Smooth muscle cell (in vitro differentiated cells): ENCODE results near the gene AKNA. TPM values are rescaled to one million over a fixed set of nuclear protein-coding genes. Genes with fewer than 3 reads are reported as not detected.

Experiments
- DNase-seq: peaks from one replicate; lab custom pipeline; 2025; ENCODE audit not compliant: unreplicated experiment; lab: John Stamatoyannopoulos, UW
- H2AFZ ChIP-seq: fragments of 200-600 bp; sonication (generic); 2 replicates; pipeline ENCODE4 v1.6.0; 2016; ENCODE audit warnings: antibody characterized with exemption, low read depth, mild to moderate bottlenecking
- H3F3A ChIP-seq: fragments of 200-600 bp; sonication (generic); 2 replicates; pipeline ENCODE4 v1.6.0; 2017; ENCODE audit warnings: antibody characterized with exemption, low read depth
- H3K27ac ChIP-seq: fragments of 200-600 bp; sonication (generic); 2 replicates; pipeline ENCODE4 v1.5.1; 2016; ENCODE audit warnings: low read depth, mild to moderate bottlenecking
- H3K27me3 ChIP-seq: fragments of 200-600 bp; sonication (generic); 2 replicates; pipeline ENCODE4 v1.6.1; 2016; ENCODE audit warnings: low read depth, mild to moderate bottlenecking
- H3K36me3 ChIP-seq: fragments of 200-600 bp; sonication (generic); 2 replicates; pipeline ENCODE4 v1.5.1; 2016; ENCODE audit warnings: low read depth
- H3K4me1 ChIP-seq: fragments of 200-600 bp; sonication (generic); 2 replicates; pipeline ENCODE4 v1.5.1; 2016; ENCODE audit warnings: low read depth
- H3K4me2 ChIP-seq: fragments of 200-600 bp; sonication (generic); 2 replicates; pipeline ENCODE4 v1.6.0; 2016; ENCODE audit warnings: mild to moderate bottlenecking
- H3K4me3 ChIP-seq: fragments of 200-600 bp; sonication (generic); 2 replicates; pipeline ENCODE4 v1.5.1; 2016; ENCODE audit warnings: mild to moderate bottlenecking
- H3K79me2 ChIP-seq: fragments of 200-600 bp; sonication (generic); 2 replicates; pipeline ENCODE4 v1.6.0; 2016; ENCODE audit warnings: low read depth, mild to moderate bottlenecking
- H3K9ac ChIP-seq: fragments of 200-600 bp; sonication (generic); 2 replicates; pipeline ENCODE4 v1.6.0; 2016; ENCODE audit warnings: low read depth
- H3K9me3 ChIP-seq: fragments of 200-600 bp; sonication (generic); replicated peaks from 2 replicates; pipeline ENCODE4 v1.5.1; 2016; ENCODE audit warnings: low read depth
- H4K20me1 ChIP-seq: fragments of 200-600 bp; sonication (generic); 2 replicates; pipeline ENCODE4 v1.6.0; 2016; ENCODE audit warnings: low read depth
- WGBS: methylation state at CpG from one replicate; pipeline ENCODE4 v1.1.7; 2016; ENCODE audit warnings: low lambda C conversion rate; 5-methylcytosine and 5-hydroxymethylcytosine counted together
- polyA plus RNA-seq: library from polyadenylated mRNA; unstranded; fragments of >200 nt; fragmentation: Nextera tagmentation; extraction: Ambion mirVana; gene quantifications from 2 replicates; pipeline ENCODE4 v1.2.1, GENCODE V29; 2016
- total RNA-seq: library from RNA; depleted of rRNA; stranded (reverse); fragments of >200 nt; gene quantifications from 2 replicates; pipeline ENCODE4 v1.2.3, GENCODE V29; 2014
- TF ChIP-seq, protein P1 (sequence below): fragments of 200-600 bp; sonication (generic); IDR thresholded peaks from 2 replicates; pipeline ENCODE4 v1.5.1; 2017; ENCODE audit warnings: borderline replicate concordance, mild to moderate bottlenecking, antibody characterized with exemption; ENCODE audit not compliant: insufficient read depth, poor library complexity, severe bottlenecking

The AKNA gene
- total and polyA plus RNA-seq, 2 experiments from 2014 or later = 3.2 to 4.7 TPM

DNA sequence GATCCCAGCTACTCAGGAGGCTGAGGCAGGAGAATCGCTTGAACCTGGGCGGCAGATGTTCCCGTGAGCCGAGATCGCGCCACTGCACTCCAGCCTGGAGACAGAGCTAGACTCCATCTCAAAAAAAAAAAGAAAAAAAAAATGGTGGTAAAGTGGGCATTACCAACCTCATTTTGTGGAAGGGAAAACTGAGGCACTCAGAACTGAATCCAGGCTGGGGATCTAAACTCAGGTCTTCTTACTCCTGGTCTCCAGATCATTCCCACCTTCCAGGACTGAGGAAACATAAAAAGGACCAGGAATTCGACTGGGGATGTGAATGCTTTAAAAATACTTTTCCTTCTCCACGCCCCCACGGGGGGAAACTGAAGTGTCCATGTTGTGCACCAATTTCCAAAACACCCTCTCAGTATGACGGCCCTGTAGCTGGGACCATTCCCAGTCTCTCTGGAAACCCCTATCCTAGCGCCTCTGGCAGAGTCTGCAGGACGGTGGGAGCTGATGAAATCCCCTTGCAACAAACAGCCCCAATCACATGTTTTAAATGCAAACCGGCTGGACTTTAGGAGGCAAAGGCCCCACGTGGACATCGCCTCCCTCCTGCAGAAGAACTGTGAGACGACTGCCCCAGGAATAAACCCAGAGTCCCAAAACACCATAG is 8.9 kb upstream of the AKNA start:
- no peak overlapping the region for H3K9ac ChIP-seq
- no peaks in the 10 kb centered on the region for H3K9me3 ChIP-seq
- H2AFZ ChIP-seq = no peak overlapping the region
- H4K20me1 ChIP-seq = no peaks in the 10 kb centered on the region
- H3K27me3 ChIP-seq = no peaks in the 10 kb centered on the region
- 48% methylated on average over 16 of the region's 16 CpGs for whole genome bisulfite sequencing
- H3K27ac ChIP-seq = peak overlapping the region; percentile 60
- DNase-seq = peak; percentile 9
- H3F3A ChIP-seq = peaks cover 14% of the 10 kb centered on the region
- H3K4me1 ChIP-seq = peaks cover 8% of the 10 kb centered on the region
- H3K36me3 ChIP-seq = no peaks in the 10 kb centered on the region
- peak overlapping the region; percentile 83 for H3K4me2 ChIP-seq
- peaks cover 27% of the 10 kb centered on the region for H3K79me2 ChIP-seq
- TF ChIP-seq, protein P1, sequence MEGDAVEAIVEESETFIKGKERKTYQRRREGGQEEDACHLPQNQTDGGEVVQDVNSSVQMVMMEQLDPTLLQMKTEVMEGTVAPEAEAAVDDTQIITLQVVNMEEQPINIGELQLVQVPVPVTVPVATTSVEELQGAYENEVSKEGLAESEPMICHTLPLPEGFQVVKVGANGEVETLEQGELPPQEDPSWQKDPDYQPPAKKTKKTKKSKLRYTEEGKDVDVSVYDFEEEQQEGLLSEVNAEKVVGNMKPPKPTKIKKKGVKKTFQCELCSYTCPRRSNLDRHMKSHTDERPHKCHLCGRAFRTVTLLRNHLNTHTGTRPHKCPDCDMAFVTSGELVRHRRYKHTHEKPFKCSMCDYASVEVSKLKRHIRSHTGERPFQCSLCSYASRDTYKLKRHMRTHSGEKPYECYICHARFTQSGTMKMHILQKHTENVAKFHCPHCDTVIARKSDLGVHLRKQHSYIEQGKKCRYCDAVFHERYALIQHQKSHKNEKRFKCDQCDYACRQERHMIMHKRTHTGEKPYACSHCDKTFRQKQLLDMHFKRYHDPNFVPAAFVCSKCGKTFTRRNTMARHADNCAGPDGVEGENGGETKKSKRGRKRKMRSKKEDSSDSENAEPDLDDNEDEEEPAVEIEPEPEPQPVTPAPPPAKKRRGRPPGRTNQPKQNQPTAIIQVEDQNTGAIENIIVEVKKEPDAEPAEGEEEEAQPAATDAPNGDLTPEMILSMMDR = no peak
- H3K4me3 ChIP-seq = peak overlapping the region; percentile 64

DNA sequence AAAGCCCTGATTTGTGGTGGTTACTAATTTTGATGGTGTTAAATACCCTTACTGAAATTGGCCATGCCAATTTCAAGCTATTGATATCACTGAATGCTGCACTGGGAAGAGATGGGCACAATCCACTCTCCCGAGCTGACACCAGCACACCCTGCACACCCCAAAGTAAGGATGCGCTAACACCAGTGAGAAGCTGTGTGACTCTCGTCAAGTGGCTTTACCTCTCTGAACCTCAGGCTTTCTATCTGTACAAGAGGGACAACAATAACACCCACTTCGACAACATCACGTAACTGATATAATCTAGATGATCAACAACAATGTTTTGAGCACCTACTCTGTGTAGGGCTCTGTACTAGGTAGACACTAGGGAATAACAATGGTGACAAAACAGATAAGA is 8.0 kb upstream of the AKNA start:
- no peak overlapping the region for H3K4me3 ChIP-seq
- H3K4me2 ChIP-seq = no peak overlapping the region
- no peak for DNase-seq
- no peaks in the 10 kb centered on the region for H3K27me3 ChIP-seq
- no peak overlapping the region for H3K27ac ChIP-seq
- no peak overlapping the region for H2AFZ ChIP-seq
- WGBS = 96% methylated on average over 5 of the region's 5 CpGs
- H4K20me1 ChIP-seq = no peaks in the 10 kb centered on the region
- peaks cover 14% of the 10 kb centered on the region for H3F3A ChIP-seq
- peaks cover 34% of the 10 kb centered on the region for H3K79me2 ChIP-seq
- no peaks in the 10 kb centered on the region for H3K9me3 ChIP-seq
- no peak overlapping the region for H3K9ac ChIP-seq
- TF ChIP-seq, protein P1 = no peak
- peaks cover 8% of the 10 kb centered on the region for H3K4me1 ChIP-seq
- no peaks in the 10 kb centered on the region for H3K36me3 ChIP-seq

DNA sequence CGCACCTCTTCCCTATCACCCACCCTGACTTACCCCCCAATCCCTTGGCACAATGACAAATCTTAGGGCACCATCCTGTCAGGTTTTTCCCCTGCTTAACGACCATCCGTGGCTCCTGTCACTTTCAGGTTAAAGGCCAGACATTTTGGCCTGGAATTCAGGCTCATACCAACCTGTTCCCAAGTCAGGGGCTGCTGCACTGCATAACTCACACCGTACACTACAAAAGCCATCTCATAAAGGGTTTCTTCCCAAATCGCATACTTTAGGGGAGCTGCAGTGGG is 7.5 kb upstream of the AKNA start:
- Histone ChIP-seq H4K20me1 (no peaks in the 10 kb centered on the region), H3F3A (peaks cover 14% of the 10 kb centered on the region), H3K4me2 (no peak overlapping the region), H3K79me2 (peaks cover 37% of the 10 kb centered on the region), H3K9ac (no peak overlapping the region), H3K9me3 (no peaks in the 10 kb centered on the region), H2AFZ (no peak overlapping the region), H3K27ac (no peak overlapping the region), H3K27me3 (no peaks in the 10 kb centered on the region), H3K4me1 (peaks cover 8% of the 10 kb centered on the region), H3K36me3 (no peaks in the 10 kb centered on the region), H3K4me3 (no peak overlapping the region)
- TF ChIP-seq, protein P1 = no peak
- no peak for DNase-seq
- 59% methylated on average over 5 of the region's 5 CpGs for WGBS
